HEK293T (cell line): Measurements from ENCODE around the gene CFAP410.
"Not testable (repeated sequence)": the region's sequence is repeated elsewhere in the genome, so short reads cannot be mapped to it uniquely, and the experiment has no call there.

ENCODE experiments used
- CTCF ChIA-PET: fragments of 350-600 bp; formaldehyde crosslinking; extraction: SDS; loops from one replicate; lab custom pipeline; 2021; ENCODE audit warnings: antibody characterized with exemption, inconsistent platforms; lab: Yijun Ruan, JAX
- POLR2A ChIA-PET: fragments of 350-600 bp; formaldehyde crosslinking; extraction: SDS; loops from one replicate; lab custom pipeline; 2020; ENCODE audit warnings: antibody characterized with exemption, inconsistent platforms; lab: Yijun Ruan, JAX
- DNase-seq: peaks from one replicate; pipeline ENCODE4 v3.0.0; 2012; ENCODE audit warnings: mixed read lengths; ENCODE audit errors: extremely low spot score
- ARNT ChIP-seq: fragments of 450-650 bp; IDR thresholded peaks from 2 replicates; pipeline ENCODE4 v1.6.1; 2017; ENCODE audit warnings: mild to moderate bottlenecking
- BHLHE40 ChIP-seq: fragments of 450-650 bp; IDR thresholded peaks from 2 replicates; pipeline ENCODE4 v1.6.1; 2016; ENCODE audit warnings: mild to moderate bottlenecking, moderate library complexity, borderline replicate concordance
- CTBP1 ChIP-seq: fragments of 450-650 bp; IDR thresholded peaks from 2 replicates; pipeline ENCODE4 v1.6.1; 2016; ENCODE audit warnings: borderline replicate concordance
- ELF4 ChIP-seq: fragments of 450-650 bp; IDR thresholded peaks from 2 replicates; pipeline ENCODE4 v1.6.1; 2017; ENCODE audit warnings: antibody characterized with exemption
- FOXA1 ChIP-seq: fragments of 450-650 bp; IDR thresholded peaks from 2 replicates; pipeline ENCODE4 v1.6.1; 2016; ENCODE audit warnings: mild to moderate bottlenecking
- FOXK2 ChIP-seq: fragments of 450-650 bp; IDR thresholded peaks from 2 replicates; pipeline ENCODE4 v1.6.1; 2016; ENCODE audit warnings: mild to moderate bottlenecking
- FOXM1 ChIP-seq: fragments of 450-650 bp; IDR thresholded peaks from 2 replicates; pipeline ENCODE4 v1.6.1; 2017; ENCODE audit warnings: mild to moderate bottlenecking, borderline replicate concordance
- HDGF ChIP-seq: fragments of 450-650 bp; IDR thresholded peaks from 2 replicates; pipeline ENCODE4 v1.6.1; 2017; ENCODE audit warnings: antibody characterized with exemption, borderline replicate concordance
- L3MBTL2 ChIP-seq: fragments of 450-650 bp; conservative IDR thresholded peaks from 2 replicates; pipeline ENCODE4 v1.6.1; 2016; ENCODE audit warnings: mild to moderate bottlenecking
- LEF1 ChIP-seq: fragments of 450-650 bp; IDR thresholded peaks from 2 replicates; pipeline ENCODE4 v1.6.1; 2017; ENCODE audit warnings: mild to moderate bottlenecking, borderline replicate concordance
- NFRKB ChIP-seq: fragments of 450-650 bp; IDR thresholded peaks from 2 replicates; pipeline ENCODE4 v1.6.1; 2016; ENCODE audit warnings: mild to moderate bottlenecking, moderate library complexity
- SP1 ChIP-seq: fragments of 450-650 bp; IDR thresholded peaks from 2 replicates; pipeline ENCODE4 v1.6.1; 2017
- SUZ12 ChIP-seq: fragments of 450-650 bp; IDR thresholded peaks from 2 replicates; pipeline ENCODE4 v1.6.1; 2016; ENCODE audit warnings: mild to moderate bottlenecking
- TARDBP ChIP-seq: fragments of 450-650 bp; IDR thresholded peaks from 2 replicates; pipeline ENCODE4 v1.6.1; 2016
- ZNF384 ChIP-seq: fragments of 450-650 bp; IDR thresholded peaks from 2 replicates; pipeline ENCODE4 v1.6.1; 2016
- TF ChIP-seq, protein P1 (sequence below): fragments of 450-650 bp; IDR thresholded peaks from 2 replicates; pipeline ENCODE4 v1.6.1; 2016

CFAP410 gene

GRCh38 chr21:44365251-44365966 is 26.2 kb upstream of the CFAP410 start:
- ChIA-PET POLR2A (no interaction called here), CTCF (no interaction called here)
- DNase-seq = no peak
- no peak for TF ChIP-seq TARDBP
- no peak for TF ChIP-seq BHLHE40
- TF ChIP-seq FOXK2 = no peak
- no peak for TF ChIP-seq ELF4
- TF ChIP-seq SP1 = no peak
- no peak for TF ChIP-seq NFRKB
- no peak for TF ChIP-seq FOXM1
- no peak for TF ChIP-seq L3MBTL2
- TF ChIP-seq ZNF384 = no peak
- no peak for TF ChIP-seq HDGF
- no peak for TF ChIP-seq CTBP1
- no peak for TF ChIP-seq FOXA1
- TF ChIP-seq, protein P1, sequence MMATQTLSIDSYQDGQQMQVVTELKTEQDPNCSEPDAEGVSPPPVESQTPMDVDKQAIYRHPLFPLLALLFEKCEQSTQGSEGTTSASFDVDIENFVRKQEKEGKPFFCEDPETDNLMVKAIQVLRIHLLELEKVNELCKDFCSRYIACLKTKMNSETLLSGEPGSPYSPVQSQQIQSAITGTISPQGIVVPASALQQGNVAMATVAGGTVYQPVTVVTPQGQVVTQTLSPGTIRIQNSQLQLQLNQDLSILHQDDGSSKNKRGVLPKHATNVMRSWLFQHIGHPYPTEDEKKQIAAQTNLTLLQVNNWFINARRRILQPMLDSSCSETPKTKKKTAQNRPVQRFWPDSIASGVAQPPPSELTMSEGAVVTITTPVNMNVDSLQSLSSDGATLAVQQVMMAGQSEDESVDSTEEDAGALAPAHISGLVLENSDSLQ = no peak
- TF ChIP-seq LEF1 = no peak
- no peak for TF ChIP-seq ARNT

DNA sequence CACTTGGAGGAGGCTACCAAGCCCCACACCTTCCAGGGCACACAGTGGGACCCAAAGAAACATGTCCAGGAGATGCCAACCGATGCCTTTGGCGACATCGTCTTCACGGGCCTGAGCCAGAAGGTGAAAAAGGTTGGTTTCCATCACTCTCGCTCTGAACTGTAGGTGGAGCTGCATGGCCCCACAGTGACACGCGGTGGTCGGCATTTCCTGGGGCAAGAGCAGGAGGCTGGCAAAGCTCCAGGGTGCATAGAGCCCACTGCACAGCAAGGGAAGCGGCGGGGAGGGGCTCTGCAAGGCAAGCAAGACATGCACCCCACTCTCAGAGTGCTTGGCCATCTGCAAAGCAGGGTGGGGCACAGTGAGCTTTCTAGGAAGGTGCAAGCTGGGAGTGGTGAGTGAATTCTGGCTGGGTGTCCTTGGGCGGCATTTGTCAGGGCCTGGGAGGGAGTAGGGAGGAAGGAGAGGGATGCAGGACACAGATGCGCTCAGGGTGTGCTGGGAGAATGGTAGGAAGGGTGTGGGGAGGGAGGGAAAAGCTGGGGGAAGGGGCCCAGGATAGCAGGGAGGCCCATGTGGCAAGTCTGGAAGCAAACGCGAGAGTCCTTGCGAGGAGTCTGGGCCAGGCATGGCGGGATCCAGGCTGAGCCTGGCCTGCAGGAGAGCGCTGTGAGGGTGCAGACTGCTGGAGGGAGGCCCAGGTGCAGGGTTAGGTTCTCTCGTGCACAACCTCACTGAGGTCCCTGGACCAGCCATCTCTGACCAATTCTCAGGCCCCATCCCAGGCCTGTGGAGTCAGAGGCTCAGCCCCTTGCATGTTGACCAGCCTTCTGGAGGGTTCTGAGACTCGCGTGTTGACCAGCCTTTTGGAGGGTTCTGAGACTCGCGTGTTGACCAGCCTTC is 25.2 kb upstream of the CFAP410 start:
- TF ChIP-seq, protein P1 = no peak
- no peak for TF ChIP-seq SP1
- TF ChIP-seq FOXK2 = no peak
- TF ChIP-seq NFRKB = no peak
- TF ChIP-seq TARDBP = no peak
- TF ChIP-seq FOXA1 = no peak
- TF ChIP-seq CTBP1 = no peak
- no peak for TF ChIP-seq ARNT
- no peak for TF ChIP-seq BHLHE40
- TF ChIP-seq FOXM1 = no peak
- TF ChIP-seq HDGF = no peak
- no peak; the same call in 1 of the 2 replicates for TF ChIP-seq L3MBTL2
- no peak for TF ChIP-seq ZNF384
- TF ChIP-seq SUZ12 = no peak
- TF ChIP-seq ELF4 = no peak
- no peak for TF ChIP-seq LEF1
- POLR2A ChIA-PET = no interaction called here
- no peak for DNase-seq
- CTCF ChIA-PET = no interaction called here

DNA sequence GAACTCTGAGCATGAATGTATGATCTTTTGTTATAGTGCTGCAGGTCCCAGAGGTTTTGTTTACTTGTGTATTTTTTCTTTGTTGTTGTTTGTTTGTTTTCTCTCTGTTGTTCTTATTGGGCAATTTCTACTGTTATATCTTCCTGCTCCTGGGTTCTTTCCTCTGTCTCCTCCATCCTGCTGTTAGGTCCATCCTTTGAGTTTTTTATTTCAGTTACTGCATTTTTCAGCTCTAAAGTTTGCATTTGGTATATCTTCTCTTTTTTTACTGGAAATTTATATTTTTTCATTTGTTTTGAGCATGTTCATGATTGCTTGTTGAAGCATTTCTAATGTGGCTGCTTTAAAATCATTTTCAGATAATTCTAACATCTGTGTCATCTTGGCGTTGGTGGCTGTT is 24.1 kb upstream of the CFAP410 start:
- no peak for DNase-seq
- TF ChIP-seq LEF1 = no peak
- no peak for TF ChIP-seq FOXA1
- POLR2A ChIA-PET = no interaction called here
- CTCF ChIA-PET = no interaction called here

DNA sequence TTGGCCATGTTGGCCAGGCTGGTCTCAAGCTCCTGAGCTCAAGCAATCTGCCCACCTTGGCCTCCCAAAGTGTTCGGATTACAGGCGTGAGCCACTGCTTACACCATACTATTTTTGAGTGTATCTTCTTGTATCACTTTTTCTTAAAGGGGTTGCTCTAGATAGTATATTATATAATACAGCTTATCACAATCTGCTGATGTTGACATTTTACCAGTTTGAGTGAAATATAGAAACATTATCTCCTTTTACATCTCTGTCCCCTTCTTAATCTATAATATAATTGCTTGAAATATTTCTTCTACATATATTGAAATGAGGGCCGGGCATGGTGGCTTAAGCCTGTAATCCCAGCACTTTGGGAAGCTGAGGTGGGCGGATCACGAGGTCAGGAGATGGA is 22.7 kb upstream of the CFAP410 start:
- CTCF ChIA-PET, DNase-seq, POLR2A ChIA-PET: not testable (repeated sequence)

GRCh38 chr21:44360159-44360558 is 21.0 kb upstream of the CFAP410 start:
- ChIA-PET CTCF (no interaction called here), POLR2A (no interaction called here)
- no peak for DNase-seq
- TF ChIP-seq ELF4 (no peak), CTBP1 (no peak), BHLHE40 (no peak), SP1 (no peak), ARNT (no peak), ZNF384 (no peak), NFRKB (no peak), LEF1 (no peak), L3MBTL2 (no peak), FOXA1 (no peak), FOXM1 (no peak), HDGF (no peak), SUZ12 (no peak), FOXK2 (no peak), TARDBP (no peak)
- TF ChIP-seq, protein P1 = no peak

GRCh38 chr21:44359396-44359795 is 20.2 kb upstream of the CFAP410 start:
- TF ChIP-seq TARDBP (no peak), ARNT (no peak), ZNF384 (no peak), L3MBTL2 (no peak), SP1 (no peak), FOXK2 (no peak), NFRKB (no peak), LEF1 (no peak), SUZ12 (no peak), FOXA1 (no peak), HDGF (no peak), BHLHE40 (no peak)
- TF ChIP-seq, protein P1 = no peak
- ChIA-PET CTCF (no interaction called here), POLR2A (no interaction called here)
- DNase-seq = no peak
